HG03064 (cell line): ENCODE measurements around the gene LGR4.
"Not testable (repeated sequence)": the region's sequence is repeated elsewhere in the genome, so short reads cannot be mapped to it uniquely, and the experiment has no call there.

ENCODE experiments used
- ATAC-seq: cut with Tn5 transposase; IDR thresholded peaks from one replicate; pipeline ENCODE4 v1.9.1; 2021; ENCODE audit warnings: low read depth; ENCODE audit not compliant: unreplicated experiment

Gene LGR4

DNA sequence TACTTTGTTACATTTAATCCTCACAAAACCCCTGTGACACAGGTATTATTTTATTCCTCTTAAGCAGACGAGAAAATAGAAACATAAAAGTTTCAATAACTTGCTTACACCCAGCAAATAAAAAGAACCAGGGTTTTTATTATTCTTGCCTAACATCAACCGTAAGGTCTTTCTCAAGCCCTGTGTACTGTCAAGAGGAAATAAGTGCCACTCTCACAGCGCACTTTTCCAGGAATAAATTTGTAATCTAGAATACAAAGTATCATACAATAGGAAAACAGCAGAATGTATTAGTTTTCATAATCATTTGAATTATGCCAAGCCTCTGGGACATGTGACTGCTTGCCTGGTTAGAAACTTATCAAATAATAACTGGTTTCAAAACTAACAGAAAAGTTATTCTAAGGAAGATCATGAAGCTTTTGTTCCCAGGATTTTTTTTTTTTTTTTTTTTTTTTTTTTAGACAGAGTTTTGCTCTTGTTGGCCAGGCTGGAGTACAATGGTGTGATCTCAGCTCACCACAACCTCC lies 117.0 kb downstream of the LGR4 start:
- no peak for ATAC-seq

DNA sequence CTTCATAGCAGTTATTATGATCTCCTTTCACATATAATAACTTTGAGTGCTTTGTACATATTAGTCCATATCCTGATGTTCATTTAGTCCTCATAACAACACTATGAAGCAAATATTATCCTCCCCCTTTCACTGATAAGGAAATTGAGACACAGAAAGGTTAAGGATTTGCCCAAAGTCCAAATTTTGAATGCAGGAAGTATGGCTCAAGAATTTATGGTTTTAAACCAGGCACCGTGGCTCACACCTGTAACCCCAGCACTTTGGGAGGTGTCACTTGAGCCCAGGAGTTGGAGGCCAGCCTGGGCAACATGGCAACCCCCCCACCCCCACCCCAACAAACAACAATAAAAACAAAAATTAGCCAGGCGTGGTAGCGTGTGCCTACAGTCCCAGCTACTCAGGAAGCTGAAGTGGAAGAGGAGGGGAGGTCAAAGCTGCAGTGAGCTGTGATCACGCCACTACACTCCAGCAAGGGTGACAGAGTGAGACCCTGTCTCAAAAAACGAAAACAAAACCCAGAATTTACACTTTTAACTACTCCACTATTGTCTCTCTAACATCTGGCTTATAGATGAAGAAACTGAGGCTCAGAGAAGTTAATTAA lies 118.1 kb downstream of the LGR4 start:
- no peak for ATAC-seq

DNA sequence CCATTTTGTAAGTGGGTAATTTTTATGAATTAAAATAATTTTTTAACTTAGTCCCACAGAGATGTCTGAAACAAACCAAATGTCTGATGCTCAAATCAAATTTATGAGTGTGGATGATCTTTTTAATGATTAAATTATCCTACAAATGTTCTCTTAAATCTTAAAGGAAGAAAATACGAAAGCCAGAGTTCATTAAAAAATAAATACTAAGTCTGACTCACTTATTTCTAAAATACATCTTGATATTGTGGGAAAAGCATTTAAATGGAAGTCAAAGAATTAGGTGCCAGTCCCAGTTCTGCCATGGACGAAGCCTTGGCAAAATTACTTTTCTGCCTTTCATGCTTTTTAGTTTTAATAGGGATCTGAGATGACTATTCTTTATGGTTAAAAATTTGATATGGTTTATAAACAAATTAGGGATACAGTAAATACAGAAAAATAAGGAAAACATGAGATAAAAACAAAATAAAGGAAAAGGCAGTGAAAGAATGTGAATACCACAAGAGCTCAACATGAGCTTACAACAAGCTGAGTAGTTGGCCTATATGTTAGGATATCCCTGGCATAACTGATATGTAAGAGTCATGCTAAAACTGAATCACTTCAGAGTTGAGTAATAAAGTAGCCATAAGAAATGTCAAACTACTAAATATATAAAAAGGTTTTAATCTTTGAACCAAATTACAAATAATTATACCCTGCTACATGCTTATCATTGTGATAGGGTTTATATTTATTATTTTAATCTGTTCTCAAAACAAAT lies 118.8 kb downstream of the LGR4 start:
- no peak for ATAC-seq

DNA sequence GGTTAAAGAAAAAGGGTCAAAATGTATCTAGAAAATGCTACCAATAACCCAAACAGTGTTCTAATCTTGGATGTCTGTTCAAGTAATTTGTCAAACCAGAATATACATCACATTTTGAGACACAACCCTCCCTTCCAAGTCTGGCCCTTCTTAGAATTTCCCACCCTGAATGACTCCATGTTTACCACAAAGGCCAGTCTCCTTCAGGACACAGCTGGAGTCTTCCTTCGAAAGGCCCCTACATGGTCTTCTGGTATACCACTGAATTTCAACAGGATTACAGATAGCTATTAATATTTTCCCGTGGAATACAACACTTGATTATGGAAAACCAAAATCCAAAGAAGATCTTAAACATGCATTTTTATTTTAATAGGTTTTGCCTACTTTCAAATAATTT lies 119.8 kb downstream of the LGR4 start:
- no peak for ATAC-seq

DNA sequence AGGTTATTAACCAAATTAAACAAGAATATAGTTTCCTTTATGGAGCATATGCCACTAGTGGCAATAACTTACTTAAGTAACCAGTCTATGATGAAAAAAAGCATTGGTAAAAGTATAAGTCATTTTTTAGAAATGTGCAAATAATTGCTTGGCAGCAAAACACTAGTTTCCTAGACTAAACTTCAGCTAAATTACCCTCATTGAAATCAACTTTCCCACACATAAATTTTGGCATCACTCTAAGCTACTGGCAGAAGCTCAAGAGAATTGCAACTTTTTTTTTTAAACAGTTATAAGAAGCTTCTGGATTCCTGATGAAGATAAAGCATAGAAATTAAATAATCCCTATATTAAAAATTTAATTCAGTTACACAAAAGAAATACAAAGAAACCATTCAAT lies 122.1 kb downstream of the LGR4 start:
- no peak for ATAC-seq

DNA sequence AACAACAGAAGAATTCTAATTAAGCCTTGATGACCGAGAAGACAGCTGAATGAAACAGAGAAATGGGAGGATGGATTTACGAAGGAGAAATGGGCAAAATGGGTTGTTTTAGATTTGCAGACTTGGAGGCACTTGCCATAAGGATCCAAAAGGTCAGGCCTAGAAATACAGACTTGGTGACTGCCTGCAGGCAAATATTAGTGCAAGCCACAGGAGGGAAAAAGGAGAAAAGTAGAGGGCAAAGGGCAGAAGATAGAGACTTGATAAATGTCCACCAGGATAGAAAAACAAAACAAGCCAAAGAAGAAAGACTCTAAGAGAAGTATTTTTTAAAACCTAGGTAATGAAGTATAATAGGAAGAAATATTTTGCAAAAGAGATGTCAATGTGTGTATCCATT lies 122.7 kb downstream of the LGR4 start:
- no peak for ATAC-seq

DNA sequence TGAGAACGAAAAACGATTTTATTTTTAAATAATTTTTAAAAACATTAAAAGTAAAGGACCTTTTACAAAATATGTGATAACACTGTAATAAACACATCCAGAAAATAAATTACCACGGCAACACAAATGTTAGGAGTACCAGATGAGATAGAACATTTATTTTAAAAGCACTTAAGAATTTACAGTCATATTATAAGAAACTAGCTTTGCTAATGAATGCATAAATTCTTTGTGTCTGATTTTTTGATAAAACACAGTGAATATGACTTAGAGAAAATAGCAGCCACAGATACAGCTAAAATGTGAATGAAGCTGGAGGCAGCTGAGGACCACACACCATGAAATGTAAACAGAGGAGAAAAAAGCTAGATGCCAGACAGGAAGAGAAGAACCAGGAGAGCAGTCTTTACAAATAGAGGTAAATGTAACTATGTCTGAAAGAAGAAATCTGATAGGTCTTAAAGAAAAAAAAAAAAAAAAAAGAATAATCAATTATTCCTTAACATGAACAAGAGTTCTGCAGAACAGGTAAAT lies 124.2 kb downstream of the LGR4 start:
- ATAC-seq = no peak

DNA sequence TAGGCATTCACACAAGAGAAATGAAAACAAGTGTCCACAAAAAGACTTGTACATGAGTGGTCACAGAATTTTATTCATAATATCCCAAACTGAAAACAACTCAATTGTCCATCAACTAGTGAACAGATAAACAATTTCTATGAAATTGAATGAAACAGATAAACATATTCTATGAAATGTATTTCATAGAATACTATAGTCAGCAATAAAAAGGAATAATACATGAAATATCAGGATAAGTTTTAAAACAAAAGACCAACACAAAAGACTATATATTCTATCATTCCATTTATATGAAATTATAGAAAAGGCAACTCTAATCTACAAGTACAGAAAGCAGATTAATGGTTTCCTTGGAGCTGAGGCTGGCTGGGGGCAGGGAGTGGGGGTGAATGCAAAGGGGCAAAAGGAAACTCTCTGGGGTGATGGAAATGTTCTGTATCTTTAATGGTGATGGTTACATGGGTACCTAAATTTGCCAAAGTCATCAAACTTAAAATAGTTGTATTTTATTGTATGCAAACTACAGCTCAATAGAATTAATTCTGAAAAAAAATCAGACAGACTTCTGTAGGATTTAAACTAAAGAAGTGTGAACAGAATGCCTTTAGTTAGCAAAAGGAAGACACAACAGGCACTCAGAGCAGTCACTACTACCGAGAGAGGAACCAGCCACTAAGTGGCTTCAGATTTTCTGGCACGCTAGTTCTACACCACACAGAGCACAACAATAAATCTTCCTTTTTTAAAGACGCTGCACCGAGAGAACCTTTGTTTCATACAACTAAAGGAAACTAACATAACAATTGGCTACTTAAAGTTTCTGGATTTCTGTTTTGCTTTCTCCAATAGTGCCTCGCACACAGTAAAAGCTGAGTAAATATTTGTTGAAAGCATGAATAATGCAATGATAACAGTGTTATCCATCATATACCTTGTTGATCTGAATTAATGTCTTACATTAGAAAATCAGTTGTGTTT lies 124.9 kb downstream of the LGR4 start:
- no peak for ATAC-seq

DNA sequence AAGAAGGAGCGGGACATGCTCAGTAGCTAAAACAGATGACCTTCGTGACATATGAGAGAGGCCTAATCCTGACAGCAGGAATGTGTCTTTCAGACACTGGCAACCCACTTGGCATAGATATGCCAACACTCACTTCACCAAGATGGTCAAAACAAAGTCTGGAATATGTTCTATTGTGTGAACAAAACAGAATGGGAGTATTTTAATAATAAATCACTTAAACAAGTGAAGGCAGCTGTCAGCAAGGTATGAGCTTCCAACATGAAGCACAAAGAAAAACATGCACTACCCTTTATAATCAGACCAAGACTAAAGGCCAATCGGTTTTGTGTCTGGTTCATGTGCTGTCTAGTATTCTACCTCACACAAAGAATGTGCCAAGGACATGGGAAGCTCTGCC lies 132.6 kb downstream of the LGR4 start:
- ATAC-seq = no peak

DNA sequence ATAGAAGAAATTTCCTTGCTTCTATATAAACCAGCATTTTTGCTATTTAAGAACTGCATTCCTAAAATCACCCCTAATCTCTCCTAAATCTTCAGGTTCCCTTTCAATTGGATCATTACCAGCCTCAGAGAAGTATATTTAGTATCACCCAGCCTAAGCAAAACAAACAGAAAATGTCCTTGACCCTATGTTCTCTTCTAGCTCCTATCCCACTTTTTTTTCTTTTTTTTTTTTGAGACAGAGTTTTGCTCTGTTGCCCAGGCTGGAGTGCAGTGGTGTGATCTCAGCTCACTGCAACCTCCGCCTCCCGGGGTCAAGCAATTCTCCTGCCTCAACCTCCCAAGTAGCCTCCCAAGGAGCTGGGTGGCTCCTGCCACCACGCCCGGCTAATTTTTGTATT lies 137.8 kb downstream of the LGR4 start:
- not testable (repeated sequence) for ATAC-seq

DNA sequence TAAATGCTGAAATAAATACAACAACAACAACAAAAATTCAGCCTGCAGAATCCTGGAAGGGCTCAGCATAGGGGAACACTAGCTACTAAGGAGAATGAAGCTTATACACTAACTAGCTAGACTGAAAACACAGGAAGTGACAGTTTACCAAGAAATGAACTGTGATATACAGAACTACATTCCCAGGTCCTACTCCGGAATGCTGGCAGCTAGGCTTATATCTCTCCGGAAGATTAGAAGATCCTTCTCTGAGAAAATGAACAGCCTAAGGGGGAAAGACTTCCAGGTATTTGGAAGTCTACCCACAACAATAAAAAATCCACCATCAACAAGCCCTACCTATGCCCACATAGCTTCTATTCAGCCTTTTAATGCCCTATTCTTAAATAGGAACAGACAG lies 140.6 kb downstream of the LGR4 start:
- no peak for ATAC-seq

DNA sequence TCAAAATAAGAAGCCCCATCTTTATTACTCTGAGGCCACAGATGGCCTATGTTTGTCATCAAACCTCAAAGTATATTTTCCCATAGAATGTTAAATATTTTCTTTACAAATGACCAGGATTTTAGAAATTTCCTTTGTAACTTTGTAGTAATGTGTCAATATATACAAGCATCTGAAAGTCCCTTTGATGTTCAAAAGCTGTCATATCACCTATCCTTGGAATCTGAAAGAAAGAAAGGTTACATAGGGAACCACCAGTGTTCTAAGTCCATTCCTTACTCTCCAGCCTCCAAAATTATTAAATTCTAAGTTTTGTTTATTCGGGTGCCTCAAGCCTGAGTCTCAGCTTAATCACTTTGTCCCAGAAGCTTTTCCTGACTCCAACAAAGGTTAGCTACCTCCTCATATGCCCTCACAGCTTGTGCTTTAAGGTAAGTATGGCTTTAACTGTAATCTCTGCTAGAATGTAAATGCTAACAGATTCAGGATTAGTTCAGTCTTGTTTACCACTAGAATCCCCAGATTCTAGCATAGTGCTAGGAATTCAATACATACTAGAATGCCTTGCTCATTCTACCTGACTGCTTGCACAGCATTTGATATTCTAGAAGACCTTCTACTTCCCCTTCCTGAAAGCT lies 141.8 kb downstream of the LGR4 start:
- no peak for ATAC-seq

DNA sequence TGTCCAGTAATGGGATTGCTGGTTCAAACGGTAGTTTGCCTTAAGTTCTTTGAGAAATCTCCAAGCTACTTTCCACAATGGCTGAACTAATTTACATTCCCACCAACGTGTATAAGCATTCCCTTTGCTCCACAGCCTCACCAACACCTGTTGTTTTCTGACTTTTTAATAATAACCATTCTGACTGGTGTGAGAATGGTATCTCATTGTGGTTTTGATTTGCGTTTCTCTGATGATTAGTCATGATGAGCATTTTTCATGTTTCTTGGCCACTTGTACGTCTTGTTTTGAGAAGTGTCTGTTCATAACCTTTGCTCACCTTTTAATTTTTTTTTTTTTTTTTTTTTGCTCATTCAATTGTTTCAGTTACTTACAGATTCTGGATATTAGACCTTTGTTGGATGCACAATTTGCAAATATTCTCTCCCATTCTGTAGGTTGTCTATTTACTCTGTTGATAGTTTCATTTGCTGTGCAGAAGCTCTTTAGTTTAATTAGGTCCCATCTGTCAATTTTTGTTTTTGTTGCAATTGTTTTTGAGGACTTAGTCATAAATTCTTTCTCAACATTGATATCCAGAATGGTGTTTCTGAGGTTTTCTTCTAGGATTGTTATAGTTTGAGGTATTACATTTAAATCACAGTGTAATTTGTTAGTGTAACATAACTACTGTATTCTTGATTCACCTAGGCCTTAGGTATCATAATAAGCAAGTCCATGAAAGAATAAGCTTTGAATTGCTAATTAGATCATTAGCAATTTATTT lies 142.5 kb downstream of the LGR4 start:
- no peak for ATAC-seq

DNA sequence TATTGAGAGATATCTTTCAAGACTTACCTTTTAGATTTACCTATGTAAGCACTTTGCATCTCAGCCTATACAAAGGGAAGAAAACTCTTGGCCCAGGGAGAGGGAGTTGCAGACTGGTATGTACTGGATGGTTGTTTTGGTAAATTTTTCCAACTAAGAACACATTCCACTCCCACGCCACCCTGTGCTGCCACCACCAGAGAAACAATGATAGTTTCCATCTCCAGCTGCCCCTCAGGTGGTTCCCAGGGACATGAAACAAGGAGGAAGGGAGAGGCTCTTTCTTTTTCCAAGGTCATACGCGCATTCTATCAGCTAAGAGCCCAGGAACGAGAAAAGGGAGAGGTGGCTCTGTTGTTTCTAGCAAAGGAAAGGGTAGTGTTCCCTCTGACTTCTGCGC lies 144.0 kb downstream of the LGR4 start:
- ATAC-seq = no peak

DNA sequence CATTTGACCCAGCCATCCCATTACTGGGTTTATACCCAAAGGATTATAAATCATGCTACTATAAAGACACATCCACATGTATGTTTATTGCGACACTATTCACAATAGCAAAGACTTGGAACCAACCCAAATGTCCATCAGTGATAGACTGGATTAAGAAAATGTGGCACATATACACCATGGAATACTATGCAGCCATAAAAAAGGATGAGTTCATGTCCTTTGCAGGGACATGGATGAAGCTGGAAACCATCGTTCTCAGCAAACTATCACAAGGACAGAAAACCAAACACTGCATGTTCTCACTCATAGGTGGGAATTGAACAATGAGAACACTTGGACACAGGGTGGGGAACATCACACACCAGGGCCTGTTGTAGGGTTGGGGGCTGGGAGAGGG lies 145.5 kb downstream of the LGR4 start:
- ATAC-seq = not testable (repeated sequence)

DNA sequence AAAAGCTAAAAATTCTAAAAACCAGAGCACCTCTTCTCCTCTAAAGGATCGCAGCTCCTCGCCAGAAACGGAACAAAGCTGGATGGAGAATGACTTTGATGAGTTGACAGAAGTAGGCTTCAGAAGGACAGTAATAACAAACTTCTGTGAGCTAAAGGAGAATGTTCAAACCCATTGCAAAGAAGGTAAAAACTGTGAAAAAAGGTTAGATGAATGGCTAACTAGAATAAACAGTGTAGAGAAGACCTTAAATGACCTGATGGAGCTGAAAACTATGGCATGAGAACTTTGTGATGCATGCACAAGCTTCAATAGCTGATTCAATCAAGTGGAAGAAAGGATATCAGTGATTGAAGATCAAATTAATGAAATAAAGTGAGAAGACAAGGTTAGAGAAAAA lies 150.4 kb downstream of the LGR4 start:
- not testable (repeated sequence) for ATAC-seq

DNA sequence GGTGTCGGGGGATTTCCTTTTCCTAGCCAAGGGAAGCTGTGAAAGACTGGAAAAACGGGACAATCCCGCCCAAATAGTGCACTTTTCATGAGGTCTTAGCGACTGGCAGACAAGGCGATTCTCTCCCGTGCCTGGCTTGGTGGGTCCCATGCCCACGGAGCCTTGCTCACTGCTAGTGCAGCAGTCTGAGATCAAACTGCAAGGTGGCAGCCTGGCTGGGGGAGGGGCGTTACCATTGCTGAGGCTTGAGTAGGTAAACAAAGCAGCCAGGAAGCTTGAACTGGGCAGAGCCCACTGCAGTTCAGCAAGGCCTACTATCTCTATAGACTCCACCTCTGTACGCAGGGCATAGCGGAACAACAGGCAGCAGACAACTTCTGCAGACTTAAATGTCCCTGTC lies 151.2 kb downstream of the LGR4 start:
- not testable (repeated sequence) for ATAC-seq

DNA sequence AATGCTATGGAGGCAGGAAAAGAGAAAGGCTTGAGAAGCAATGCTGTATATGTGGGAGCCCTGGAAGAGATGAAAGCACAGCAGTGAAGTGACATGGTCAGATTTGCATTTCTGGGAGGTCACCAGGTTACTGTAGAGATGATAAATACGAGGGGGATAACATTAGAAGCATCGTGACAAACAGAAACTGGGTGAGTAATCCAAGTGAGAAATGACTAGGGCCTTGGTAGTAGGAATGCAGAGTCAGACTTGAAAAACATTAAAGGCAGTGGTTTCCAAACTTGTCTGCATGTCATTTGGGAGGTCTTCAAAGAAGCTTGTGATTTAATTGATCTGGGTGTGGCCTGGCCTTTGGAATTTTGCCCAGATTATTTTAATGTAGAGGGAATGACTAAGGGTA lies 153.5 kb downstream of the LGR4 start:
- peak; percentile 98 for ATAC-seq

DNA sequence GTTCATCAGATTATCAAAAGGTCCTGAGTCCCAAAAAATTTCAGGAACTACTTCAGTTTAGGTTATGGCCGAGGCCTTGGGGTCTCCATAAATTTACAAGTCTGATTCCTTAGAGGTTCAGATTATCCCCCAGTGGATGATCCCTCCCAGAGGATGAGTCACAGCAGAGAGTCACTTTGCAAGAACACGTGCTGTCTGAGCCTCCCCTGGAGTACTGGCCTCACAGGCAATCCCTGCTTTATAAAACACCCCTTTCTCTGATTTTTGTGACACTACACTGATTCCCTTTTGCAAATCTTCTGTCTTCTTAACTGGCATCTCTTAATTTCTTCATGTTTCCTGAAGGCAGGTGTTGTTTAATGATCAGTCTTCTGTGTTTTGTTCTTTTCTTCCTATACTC lies 154.8 kb downstream of the LGR4 start:
- ATAC-seq = no peak
